IPS-NIHi7 (cell line): ENCODE measurements around the gene ANKRD34A.

Experiments used
- DNase-seq: peaks from one replicate; pipeline ENCODE4 v3.0.0; 2012; ENCODE audit warnings: mixed read lengths; ENCODE audit errors: extremely low spot score

Gene ANKRD34A

GRCh38 chr1:145990249-145990855, 26.0 kb upstream of the ANKRD34A start:
- DNase-seq = no peak

GRCh38 chr1:145988773-145989172, 24.4 kb upstream of the ANKRD34A start:
- no peak for DNase-seq

DNA sequence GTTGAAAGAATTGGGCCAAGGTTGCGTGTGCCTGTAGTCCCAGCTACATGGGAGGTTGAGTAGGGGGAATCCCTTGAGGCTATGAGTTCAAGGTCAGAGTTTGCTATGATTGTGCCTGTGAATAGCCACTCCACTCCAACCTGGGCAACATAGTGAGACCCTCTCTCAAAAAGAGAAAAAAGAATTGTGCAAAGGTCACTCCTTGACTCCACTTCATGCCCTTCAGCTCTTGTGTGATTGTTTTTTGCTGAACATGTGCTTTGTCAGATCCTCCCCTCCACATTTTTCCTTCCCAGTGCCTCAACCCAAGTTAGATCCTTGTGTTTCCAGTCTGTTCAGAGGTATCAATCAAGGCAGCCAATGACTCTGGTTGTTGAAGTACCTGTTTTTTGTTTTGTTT, 23.6 kb upstream of the ANKRD34A start:
- DNase-seq = no peak

- no peak for DNase-seq
These were observed 22.2 kb upstream of the ANKRD34A start for GRCh38 chr1:145986551-145986950.

DNA sequence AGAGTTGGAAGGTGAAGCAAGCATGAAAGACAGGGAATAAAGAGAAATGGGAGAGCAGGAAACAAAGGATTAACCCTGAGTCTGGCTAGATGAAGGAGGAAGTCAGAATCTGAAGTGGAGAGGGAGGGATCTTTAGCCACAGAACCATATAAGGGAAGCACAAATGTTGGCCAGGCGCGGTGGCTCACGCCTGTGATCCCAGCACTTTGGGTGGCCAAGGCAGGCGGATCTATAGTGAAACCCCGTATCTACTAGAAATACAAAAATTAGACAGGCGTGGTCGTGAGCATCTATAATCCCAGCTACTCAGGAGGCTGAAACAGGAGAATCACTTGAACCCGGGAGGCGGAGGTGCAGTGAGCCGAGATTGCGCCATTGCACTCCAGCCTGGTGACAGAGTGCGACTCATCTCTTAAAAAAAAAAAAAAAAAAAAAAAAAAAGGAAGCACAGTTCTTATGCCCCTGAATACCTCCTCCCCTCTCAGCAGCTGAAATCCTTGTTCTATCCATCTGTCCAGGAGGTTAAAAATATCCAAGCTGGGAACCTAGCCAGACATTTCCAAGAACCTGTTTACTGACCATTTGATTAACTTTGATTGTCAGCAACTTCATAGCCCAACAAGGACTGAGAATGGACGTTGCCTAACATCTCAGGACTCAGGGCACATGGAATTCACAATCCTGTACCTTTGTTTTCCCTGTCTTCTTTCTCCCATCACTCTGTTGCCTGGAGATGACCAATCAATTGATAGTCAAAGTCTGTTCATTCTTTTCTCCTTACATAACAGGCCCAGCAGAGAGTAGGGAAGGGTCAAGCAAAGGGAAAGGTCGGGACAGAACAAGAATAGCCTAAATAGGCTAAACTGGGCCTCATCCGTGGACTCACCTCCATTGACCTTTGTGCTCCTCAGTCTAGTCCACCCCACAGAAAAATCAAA, 21.4 kb upstream of the ANKRD34A start:
- no peak for DNase-seq

DNA sequence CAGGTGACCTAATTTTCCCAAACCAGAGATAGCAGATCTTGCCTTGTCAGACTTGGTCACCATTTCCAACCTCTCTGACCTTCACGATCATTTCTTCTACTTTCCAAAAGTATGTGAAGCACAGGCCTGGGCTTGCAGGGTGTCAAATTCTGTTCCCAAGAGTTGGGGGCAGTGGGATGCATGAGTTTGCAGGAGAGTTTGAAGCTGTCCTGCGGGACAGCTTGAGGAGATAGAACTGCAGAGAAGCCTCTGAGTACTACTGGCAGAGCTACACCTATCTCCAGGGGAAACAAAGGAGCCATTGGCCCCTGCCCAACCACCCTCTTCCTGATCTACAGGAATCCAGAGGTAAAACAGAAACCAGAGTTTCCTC, 20.7 kb upstream of the ANKRD34A start:
- DNase-seq = no peak

- DNase-seq = no peak
These were observed 19.8 kb upstream of the ANKRD34A start for GRCh38 chr1:145983960-145984830.

DNA sequence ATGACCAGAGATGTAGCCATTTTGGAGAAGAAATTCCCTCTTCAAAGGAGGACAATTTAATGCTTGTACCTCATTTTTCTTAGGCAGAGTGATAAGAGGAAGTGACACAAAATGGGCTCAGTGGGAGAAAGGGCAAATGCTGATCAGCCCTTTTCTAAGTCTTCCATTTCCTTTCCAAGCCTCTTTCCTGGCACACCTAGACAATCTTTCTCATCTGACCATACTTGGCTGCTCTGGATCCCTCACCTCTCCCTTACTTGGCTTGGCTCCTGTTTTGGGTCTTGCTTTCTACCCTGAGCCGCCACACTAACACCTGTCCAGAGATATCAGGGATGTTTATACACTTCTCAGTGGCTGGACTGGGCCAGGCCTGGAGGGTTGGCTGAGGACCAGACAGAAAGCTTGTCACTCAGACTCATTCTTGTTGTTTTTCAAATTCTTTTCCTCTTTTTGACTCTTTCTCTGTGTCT, 18.9 kb upstream of the ANKRD34A start:
- no peak for DNase-seq

- DNase-seq = no peak
These were observed 17.8 kb upstream of the ANKRD34A start for GRCh38 chr1:145982010-145982723.

GRCh38 chr1:145980457-145980994, 16.2 kb upstream of the ANKRD34A start:
- no peak for DNase-seq

GRCh38 chr1:145979746-145980456, 15.5 kb upstream of the ANKRD34A start:
- DNase-seq = no peak

GRCh38 chr1:145978854-145979745, 14.7 kb upstream of the ANKRD34A start:
- peak; percentile 86 for DNase-seq

DNA sequence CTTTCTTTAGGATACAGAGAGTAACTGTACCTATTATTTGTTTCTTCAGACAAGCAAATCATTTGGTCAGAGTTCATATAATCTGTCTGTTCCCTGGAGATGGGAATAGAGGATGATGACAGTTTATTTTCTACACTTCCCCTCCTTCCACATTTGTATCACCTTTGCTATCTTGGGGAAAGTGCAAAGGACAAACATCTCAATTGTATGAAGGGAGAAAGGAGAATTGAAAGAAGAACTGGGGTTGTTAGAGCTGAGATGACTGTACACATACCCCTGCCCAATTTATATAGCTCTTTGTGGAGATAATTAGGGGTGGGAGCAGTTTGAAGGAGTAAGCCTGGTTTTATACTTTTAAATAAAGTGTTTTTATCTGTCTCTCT, 14.1 kb upstream of the ANKRD34A start:
- no peak for DNase-seq

- peak; percentile 78 for DNase-seq
These were observed 13.4 kb upstream of the ANKRD34A start for GRCh38 chr1:145977486-145978470.

DNA sequence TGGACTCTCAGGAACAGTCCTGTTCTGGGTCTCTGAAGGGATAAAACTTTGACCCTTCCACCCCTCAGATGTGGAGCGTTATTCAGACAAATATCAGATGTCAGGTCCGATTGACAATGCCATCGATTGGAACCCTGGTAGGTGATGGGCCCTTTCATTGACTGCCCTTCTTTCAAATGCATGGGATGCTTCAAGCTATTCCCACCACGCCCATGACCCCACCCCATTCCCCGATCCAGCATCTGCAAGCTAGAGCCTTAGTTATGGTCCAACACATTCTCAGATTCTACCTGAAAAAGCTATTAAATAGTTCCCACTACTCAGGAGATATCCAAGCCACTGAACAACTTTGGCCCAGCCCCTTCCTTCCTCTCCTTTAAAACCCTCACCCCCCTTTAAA, 12.6 kb upstream of the ANKRD34A start:
- DNase-seq = no peak

DNA sequence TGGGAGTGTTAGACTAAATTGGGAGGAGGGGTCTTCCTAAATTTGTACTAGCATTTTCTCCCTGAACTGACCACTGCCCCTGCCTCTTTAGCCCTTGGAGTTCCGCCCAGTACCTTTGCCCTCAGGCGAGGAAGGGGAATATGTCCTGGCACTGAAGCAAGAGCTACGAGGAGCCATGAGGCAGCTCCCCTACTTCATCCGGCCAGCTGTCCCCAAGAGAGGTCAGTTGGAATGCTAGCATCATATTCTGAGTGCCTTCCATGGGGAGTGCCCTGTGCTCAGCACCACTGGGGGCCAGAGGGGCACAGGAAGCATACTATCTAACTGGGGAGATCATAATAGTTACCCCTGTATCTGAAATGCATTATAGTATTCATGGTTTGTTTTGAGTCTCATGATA, 10.8 kb upstream of the ANKRD34A start:
- no peak for DNase-seq

- DNase-seq = no peak
These were observed 10.3 kb upstream of the ANKRD34A start for GRCh38 chr1:145974721-145975120.

GRCh38 chr1:145972580-145972979, 8.2 kb upstream of the ANKRD34A start:
- DNase-seq = no peak
